ENCODE data around the gene DCHS1.

DCHS1 gene

GRCh38 chr11:6586434-6587359 lies 68.9 kb downstream of the DCHS1 start:
- DNase-seq = no peak

GRCh38 chr11:6584528-6584927 lies 71.1 kb downstream of the DCHS1 start:
- no peak for DNase-seq

- no peak for DNase-seq
These were observed 72.0 kb downstream of the DCHS1 start for GRCh38 chr11:6583584-6583983.

- no peak for DNase-seq
These were observed 75.9 kb downstream of the DCHS1 start for GRCh38 chr11:6579681-6580080.

GRCh38 chr11:6578134-6578533 lies 77.5 kb downstream of the DCHS1 start:
- no peak for DNase-seq

GRCh38 chr11:6576471-6577373 lies 78.9 kb downstream of the DCHS1 start:
- no peak for DNase-seq

GRCh38 chr11:6574816-6575715 lies 80.5 kb downstream of the DCHS1 start:
- no peak for DNase-seq

- DNase-seq = no peak
These were observed 83.4 kb downstream of the DCHS1 start for GRCh38 chr11:6572215-6572614.

GRCh38 chr11:6571434-6572008 lies 84.1 kb downstream of the DCHS1 start:
- no peak for DNase-seq
